Measurements from ENCODE around the gene CIT. TPM values are rescaled to one million over a fixed set of nuclear protein-coding genes. Genes with fewer than 3 reads are reported as not detected.

The CIT gene, protein sequence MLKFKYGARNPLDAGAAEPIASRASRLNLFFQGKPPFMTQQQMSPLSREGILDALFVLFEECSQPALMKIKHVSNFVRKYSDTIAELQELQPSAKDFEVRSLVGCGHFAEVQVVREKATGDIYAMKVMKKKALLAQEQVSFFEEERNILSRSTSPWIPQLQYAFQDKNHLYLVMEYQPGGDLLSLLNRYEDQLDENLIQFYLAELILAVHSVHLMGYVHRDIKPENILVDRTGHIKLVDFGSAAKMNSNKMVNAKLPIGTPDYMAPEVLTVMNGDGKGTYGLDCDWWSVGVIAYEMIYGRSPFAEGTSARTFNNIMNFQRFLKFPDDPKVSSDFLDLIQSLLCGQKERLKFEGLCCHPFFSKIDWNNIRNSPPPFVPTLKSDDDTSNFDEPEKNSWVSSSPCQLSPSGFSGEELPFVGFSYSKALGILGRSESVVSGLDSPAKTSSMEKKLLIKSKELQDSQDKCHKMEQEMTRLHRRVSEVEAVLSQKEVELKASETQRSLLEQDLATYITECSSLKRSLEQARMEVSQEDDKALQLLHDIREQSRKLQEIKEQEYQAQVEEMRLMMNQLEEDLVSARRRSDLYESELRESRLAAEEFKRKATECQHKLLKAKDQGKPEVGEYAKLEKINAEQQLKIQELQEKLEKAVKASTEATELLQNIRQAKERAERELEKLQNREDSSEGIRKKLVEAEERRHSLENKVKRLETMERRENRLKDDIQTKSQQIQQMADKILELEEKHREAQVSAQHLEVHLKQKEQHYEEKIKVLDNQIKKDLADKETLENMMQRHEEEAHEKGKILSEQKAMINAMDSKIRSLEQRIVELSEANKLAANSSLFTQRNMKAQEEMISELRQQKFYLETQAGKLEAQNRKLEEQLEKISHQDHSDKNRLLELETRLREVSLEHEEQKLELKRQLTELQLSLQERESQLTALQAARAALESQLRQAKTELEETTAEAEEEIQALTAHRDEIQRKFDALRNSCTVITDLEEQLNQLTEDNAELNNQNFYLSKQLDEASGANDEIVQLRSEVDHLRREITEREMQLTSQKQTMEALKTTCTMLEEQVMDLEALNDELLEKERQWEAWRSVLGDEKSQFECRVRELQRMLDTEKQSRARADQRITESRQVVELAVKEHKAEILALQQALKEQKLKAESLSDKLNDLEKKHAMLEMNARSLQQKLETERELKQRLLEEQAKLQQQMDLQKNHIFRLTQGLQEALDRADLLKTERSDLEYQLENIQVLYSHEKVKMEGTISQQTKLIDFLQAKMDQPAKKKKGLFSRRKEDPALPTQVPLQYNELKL (N-terminal part only)
- 10.5 to 16.3 TPM (median 13.4 TPM) in 5 replicates for total RNA-seq (2022; extraction: Qiagen RNA extraction; ENCODE audit: low read depth)

DNA sequence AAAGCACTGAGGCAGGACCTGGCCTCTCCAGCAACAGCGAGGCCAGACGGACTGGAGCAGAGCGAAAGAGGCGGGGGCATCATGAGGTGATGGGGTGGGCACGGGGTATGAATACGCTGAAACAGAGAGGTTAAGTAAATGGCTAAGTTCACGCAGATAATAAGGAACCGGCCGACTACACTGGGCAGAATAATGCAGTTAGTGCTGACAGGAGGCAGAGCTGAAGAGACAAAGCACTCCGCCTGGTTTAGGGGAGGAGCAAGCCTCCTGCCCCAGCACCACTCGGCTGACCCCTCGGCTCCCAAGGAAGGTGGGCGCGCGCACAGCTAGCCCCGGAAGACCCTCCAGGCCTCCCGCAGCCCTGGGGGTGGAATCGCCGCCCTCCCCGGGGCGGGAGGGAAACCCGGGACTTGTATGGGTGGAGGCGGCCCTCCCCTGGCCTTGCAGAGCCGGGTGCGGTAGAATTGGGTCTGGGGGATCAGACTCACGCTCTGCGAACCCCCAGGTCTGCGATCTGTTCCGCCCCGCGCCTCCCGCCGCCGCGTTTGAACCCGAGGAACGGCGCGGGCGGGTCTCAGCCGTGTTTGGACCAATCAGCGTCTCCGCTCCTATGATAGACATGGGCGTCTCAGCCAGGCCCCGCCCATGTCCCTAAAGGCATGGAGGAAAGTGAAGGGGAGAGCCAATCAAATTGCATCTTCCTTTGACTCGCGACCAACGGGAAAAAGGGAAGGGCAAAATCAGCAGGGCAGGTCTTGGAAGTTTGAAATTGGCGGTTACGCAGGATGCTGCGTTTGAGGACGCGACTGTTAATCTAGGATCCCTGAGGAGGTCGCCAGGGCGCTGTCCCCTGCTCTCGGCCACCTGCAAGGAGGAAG, at the start of gene CIT:
Gene CIT, minus strand, starts transcription at position 560 of the 878 bp plus-strand sequence. CDS start 1,152 bp downstream, outside the sequence.

DNA sequence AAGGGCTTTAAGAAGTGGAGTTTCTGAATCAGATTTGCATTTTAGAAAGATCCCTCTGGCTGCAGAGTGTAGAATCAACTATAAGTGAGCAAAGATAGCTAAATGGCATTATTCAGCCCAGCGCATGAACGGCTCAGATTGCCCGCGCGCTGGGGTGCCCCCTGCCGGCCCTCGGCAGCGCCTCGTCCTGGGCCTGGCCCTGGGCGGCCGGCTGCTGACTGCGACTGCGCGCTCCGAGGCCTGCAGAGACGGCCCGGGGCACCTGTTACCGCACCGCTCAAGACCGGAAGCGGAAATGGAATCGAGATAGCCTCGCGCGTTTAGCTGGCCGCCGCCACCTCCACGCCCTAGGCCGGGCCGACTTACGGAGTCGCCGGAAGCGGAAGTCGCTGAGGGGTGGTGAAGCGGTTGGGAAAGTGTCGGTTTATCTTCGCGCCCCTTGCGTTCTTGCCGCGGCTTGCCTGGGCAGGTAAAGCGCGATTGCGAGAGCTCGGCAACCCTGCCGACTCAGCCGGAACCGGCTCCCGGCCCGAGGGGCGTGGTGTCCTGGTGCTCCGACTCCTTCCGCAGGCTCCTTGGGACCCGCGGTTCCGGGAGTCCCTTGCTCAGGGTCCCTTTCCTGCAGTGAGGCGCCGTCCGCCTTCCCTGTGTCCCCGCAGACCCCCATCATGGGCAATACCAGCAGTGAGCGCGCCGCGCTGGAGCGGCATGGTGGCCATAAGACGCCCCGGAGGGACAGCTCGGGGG, 209.4 kb downstream of the CIT start, which contains the start of gene PRKAB1:
Gene PRKAB1, plus strand, starts transcription at position 557 of the 747 bp plus-strand sequence. Its CDS starts 112 bp downstream, at position 669.

Other genes starting within 250 kb of the CIT start
- gene PRKAB1, start 209.2 kb downstream of the CIT start, total RNA-seq (2022; extraction: Qiagen RNA extraction; ENCODE audit: low read depth), result 30.5 to 36.8 TPM (median 32.5 TPM) in 5 replicates
- 2.5 to 4.7 TPM (median 4.5 TPM) in 5 replicates for gene BICDL1, start 111.9 kb upstream of the CIT start, total RNA-seq (2022; extraction: Qiagen RNA extraction; ENCODE audit: low read depth)
- gene RAB35, start 239.4 kb upstream of the CIT start, total RNA-seq (2022; extraction: Qiagen RNA extraction; ENCODE audit: low read depth), result 59.7 to 80.0 TPM (median 79.2 TPM) in 5 replicates